HL-60 (cell line): ENCODE results near the gene TCF23.

Source experiments
- DNase-seq, 2 experiments: peaks; one replicate each; pipeline ENCODE4 v3.0.0-alpha.2; 2010 to 2020; ENCODE audit warnings: low read depth in 1 of 2, low spot score in 1 of 2
- H3K27ac ChIP-seq: fragments of 250-450 bp; sonication (Bioruptor Pico); replicated peaks from 2 replicates; pipeline ENCODE4 v1.5.1; 2020; ENCODE audit warnings: mild to moderate bottlenecking, moderate library complexity
- H3K27me3 ChIP-seq: fragments of 250-450 bp; sonication (Bioruptor Pico); 2 replicates; pipeline ENCODE4 v1.5.1; 2021; ENCODE audit warnings: mild to moderate bottlenecking, moderate library complexity; ENCODE audit not compliant: insufficient read depth, poor library complexity, severe bottlenecking
- H3K4me3 ChIP-seq: replicated peaks from 2 replicates; pipeline ENCODE4 v1.5.1; 2011; ENCODE audit warnings: mild to moderate bottlenecking, control low read depth, low read length; ENCODE audit not compliant: insufficient read depth
- CTCF ChIP-seq: IDR thresholded peaks from one replicate; pipeline ENCODE4 v1.5.1; 2011; ENCODE audit warnings: low read length, control low read depth, inconsistent platforms; ENCODE audit not compliant: insufficient read depth
- GABPA ChIP-seq: IDR thresholded peaks from 2 replicates; pipeline ENCODE4 v1.6.1; 2012; ENCODE audit warnings: low read depth
- POLR2AphosphoS5 ChIP-seq: IDR thresholded peaks from 2 replicates; pipeline ENCODE4 v1.6.1; 2012; ENCODE audit warnings: low read depth
- REST ChIP-seq: IDR thresholded peaks from 2 replicates; pipeline ENCODE4 v1.6.1; 2012; ENCODE audit warnings: low read depth; ENCODE audit not compliant: insufficient replicate concordance
- SPI1 ChIP-seq: IDR thresholded peaks from 2 replicates; pipeline ENCODE4 v1.6.1; 2012; ENCODE audit warnings: low read depth, mild to moderate bottlenecking, borderline replicate concordance

Gene TCF23

GRCh38 chr2:27178469-27178868, 29.7 kb downstream of the TCF23 start:
- DNase-seq = no peak
- Histone ChIP-seq H3K4me3 (no peak overlapping the region), H3K27me3 (no peaks in the 10 kb centered on the region), H3K27ac (no peak overlapping the region)
- TF ChIP-seq POLR2AphosphoS5 = no peak
- TF ChIP-seq CTCF = no peak
- no peak for TF ChIP-seq SPI1
- no peak for TF ChIP-seq GABPA
- no peak for TF ChIP-seq REST

GRCh38 chr2:27179344-27180000, 30.7 kb downstream of the TCF23 start:
- no peak overlapping the region for H3K27ac ChIP-seq
- H3K27me3 ChIP-seq = no peaks in the 10 kb centered on the region
- DNase-seq = no peak
- no peak overlapping the region for H3K4me3 ChIP-seq
- TF ChIP-seq CTCF = no peak
- TF ChIP-seq GABPA = no peak
- no peak for TF ChIP-seq SPI1
- TF ChIP-seq POLR2AphosphoS5 = no peak
- TF ChIP-seq REST = no peak

- no peaks in the 10 kb centered on the region for H3K27me3 ChIP-seq
- TF ChIP-seq SPI1 (no peak), POLR2AphosphoS5 (no peak), CTCF (no peak), GABPA (no peak), REST (no peak)
- no peak overlapping the region for H3K27ac ChIP-seq
- DNase-seq = no peak
- no peak overlapping the region for H3K4me3 ChIP-seq
Measured at GRCh38 chr2:27182346-27182745, 33.5 kb downstream of the TCF23 start.
